HG02610 (cell line): ENCODE results near the gene UGGT1.

ENCODE experiments used
- ATAC-seq: cut with Tn5 transposase; IDR thresholded peaks from one replicate; pipeline ENCODE4 v1.9.1; 2021; ENCODE audit warnings: mild to moderate bottlenecking, moderate library complexity; ENCODE audit not compliant: unreplicated experiment

Gene UGGT1

DNA sequence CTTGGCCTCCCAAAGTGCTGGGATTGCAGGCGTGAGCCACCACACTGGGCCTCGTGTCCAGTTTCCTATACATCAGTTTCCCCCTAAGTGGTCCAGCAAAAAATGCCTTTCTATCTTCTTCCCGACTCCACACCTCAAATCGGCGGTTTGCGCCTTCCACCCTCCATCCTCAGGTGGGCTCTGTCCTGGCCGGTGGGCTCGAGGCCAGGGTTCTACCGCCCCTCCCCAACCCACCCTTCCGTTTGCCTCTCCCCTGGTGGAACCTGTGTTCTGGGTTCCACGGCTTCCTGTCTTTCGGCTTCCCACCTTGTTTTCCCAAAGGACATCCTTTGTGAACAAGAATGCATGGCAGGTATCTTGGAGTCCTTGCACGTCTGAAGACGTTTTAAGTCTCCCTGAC lies 123.3 kb downstream of the UGGT1 start:
- no peak for ATAC-seq

DNA sequence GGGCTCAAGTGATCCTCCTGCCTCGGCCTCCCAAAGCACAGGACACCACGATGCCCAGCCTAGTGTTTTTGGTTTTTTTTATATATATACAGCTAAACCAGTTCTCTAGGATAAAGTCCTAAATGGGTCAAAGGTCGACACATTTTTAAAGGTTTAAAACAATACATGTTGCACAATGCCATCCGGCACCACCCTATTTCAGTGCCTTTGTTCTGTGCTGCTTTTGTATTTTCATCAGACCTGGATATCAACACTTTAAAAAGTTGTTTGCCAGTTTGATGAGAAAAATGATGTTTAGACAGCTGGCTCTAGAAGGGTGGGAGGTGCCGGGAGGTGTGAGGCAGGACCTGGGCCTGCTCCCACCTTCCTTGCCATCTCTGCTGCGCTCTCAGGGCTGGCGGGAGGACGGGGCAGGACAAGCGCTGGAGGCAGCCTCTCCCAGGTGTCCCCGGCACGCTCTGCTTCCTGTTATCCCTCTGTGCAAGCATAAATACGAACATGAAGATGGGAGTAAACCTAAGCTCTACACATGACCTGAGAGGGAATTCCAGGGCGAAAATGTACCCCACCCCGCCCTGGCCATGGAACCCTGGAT lies 124.0 kb downstream of the UGGT1 start:
- ATAC-seq: no peak

DNA sequence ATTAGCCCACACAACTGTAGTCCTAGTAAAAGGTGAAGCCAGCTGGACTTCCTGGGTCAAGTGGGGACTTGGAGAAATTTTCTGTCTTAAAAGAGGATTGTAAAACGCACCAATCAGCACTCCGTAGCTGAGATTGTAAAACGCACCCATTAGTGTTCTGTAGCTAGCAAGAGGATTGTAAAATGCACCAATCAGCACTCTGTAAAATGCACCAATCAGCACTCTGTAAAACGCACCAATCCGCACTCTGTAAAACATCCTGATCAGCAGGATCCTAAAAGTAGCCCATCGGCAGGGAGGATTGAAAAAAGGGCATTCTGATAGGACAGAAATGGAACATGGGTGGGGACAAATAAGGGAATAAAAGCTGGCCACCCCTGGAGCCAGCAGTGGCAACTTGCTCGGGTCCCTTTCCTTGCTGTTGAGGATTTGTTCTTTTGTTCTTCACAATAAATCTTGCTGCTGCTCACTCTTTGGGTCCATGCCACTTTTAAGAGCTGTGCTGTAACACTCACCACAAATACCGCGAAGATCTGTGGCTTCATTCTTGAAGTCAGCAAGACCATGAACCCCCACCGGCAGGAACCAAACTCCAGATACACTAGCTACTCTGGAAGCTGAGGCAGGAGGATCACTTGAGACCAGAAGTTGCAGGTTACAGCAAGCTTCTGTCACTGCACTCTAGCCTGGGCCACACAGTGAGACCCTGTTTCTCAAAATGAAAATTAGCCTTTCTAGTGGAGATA lies 125.1 kb downstream of the UGGT1 start:
- ATAC-seq: no peak

DNA sequence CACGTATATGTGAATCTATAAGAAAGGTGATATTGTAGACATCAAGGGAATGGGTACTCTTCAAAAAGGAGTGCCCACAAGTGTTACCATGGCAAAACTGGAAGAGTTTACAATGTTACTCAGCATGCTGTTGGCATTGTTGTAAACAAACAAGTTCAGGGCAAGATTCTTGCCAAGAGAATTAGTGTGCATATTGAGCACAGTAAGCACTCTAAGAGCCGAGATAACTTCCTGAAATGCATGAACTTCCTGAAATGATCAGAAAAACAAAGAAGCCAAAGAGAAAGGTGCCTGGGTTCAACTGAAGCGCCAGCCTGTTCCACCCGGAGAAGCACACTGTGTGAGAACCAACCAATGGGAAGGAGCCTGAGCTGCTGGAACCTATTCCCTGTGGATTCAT lies 126.7 kb downstream of the UGGT1 start:
- ATAC-seq: no peak

DNA sequence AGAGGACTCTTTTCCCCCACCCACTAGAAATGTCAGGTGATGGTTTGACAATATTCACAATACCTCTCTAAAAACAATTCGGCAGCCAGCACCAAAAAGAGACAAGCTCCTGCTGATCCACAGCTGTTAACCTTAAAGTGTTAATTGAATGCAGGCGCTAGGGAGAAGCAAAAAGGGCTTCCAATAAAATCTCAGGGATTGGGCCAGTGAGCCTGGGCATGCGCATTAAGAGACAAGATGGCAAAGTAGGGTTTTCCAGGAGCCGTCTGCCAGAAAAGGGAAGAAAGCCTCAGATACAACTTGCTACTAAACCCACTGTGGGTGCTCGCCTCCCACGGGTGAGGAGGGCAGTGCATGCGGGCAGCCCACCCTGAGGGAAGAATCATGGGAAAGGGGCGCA lies 128.9 kb downstream of the UGGT1 start:
- ATAC-seq: no peak

DNA sequence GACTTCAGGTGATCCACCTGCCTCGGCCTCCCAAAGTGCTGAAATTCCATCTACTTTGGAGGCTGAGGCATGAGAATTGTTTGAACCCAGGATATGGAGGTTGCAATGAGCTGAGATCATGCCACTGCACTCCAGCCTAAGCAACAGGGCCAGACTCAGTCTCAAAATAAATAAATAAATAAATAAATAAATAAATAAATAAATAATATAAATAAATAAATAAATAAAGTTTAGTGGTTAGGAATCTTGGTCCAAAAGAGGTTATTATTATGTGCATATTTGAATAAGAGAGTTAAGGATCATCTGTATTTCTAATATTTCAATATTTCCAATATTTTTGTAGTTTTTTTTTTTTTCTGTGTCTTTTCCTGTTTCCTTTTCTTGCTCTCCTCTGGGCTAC lies 136.9 kb downstream of the UGGT1 start:
- no peak for ATAC-seq

DNA sequence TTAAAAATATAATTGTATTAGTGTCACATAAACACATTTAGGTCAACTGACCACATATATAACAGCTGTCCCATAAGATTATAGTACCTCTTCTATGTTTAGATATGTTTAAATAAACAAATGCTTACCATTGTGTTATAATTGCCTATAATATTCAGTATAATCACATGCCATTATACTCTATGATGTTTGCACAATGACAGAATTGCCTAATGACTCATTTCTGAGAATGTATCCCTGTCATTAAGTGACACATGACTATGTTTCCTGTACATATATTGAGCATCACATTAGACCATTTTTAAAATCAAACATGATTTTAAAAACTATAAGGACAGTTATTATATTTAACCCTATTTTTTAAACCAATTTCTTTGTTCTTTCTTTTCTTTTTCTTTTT lies 137.9 kb downstream of the UGGT1 start:
- no peak for ATAC-seq

DNA sequence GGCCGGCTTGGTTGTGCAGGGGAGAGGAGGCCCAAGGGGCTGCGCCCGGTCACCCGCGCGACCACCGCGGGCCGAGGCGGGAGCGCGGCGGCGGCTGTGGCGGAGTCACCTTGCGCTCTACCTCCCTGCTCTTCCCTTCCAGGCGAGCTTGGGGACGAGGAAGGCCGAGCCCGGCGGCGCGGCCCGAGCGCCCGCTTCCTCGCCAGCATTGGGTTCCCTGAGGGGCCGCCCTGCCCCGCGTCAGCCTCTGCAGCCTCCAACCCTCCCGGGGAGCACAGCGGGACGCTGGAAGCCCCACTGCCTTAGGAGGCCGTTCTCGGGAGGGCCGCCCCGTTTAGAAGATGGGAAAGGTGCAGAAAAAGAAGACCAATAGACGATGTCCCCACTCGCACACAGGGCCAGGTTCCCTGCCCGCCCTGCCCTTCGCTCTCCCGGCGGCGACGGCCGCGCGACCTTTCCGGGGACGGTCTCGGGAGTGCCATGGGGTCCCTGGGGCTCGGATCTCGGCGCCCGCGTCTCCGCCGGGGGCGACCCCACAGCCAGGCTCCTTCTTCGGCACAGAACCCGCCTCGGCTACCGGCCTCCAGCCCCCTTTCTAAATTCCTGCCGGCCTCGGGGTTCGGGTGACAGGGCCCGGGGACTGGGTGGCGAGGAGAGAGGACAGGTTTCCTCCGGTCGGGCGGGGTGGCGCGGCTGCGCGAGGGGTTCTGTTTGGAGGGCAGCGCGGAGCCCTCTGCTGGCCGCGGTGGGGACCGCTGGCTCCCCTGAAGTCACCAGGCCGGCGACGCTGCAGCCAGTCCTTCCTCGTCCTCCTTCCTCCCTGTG lies 142.2 kb downstream of the UGGT1 start:
- peak; percentile 97 for ATAC-seq

DNA sequence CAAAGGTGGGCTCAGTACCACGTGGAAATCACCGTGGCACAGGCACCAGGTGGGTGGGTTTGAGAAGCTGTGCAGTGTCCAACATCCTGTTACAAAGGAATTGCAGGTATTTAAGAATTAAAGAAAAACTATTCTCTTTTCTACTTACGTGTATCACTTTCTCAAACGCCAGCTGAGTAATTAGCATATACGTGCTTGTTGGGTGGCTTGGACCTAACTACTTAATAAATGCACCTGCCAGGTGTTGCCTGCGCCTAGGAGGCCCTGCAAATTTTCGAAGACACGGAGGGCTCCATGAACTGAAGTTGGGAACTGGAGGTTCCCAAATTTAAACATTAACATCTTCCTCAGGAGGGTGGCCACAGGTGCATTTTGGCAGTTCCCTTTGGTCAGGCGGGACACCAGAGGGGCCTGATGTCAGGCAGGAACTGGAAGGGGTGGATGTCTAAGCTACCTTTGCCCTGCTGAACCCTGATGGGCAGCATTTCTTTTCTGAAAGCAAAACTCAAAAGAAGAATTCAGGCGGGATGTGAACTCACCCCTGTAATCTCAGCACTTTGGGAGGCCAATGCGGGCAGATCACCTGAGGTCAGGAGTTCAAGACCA lies 142.9 kb downstream of the UGGT1 start:
- ATAC-seq: no peak

DNA sequence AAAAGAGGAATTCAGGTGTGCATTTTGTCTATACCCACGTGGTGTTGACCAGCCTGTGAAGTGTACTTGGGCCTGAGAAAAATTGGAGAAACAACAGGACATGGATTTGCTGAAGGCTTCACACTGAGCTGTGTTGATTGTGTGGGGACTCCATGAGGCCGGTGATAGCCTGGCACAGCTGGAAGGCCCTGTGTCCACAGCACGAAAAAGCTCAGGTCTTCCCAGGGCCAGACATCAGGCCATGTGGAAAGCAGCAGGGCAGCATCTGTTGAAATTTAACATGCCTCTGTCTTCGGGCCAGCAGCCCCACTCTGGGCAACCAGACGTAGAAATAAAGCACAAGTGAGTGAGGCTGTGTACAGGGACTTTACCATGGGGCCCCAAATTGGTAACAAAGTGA lies 143.6 kb downstream of the UGGT1 start:
- no peak for ATAC-seq

DNA sequence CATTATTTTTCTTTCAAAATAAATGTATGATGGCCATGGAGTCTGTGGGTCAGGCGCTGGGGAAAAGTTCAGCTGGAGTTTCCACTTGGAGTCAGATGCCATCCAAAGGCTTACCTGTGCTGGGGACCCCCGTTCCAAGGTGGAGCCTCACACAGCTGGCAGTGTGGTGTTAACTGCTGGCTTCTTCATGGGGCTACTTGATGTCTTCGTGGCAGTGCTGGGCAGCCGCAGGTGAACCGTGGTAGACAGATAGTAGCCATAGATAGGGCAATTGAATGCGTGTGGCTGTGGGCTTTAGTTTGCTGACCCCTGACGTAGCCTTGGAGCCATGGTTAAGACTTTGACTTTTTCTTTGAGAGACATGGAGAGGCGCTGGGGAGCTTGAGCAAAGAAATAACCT lies 144.6 kb downstream of the UGGT1 start:
- no peak for ATAC-seq

DNA sequence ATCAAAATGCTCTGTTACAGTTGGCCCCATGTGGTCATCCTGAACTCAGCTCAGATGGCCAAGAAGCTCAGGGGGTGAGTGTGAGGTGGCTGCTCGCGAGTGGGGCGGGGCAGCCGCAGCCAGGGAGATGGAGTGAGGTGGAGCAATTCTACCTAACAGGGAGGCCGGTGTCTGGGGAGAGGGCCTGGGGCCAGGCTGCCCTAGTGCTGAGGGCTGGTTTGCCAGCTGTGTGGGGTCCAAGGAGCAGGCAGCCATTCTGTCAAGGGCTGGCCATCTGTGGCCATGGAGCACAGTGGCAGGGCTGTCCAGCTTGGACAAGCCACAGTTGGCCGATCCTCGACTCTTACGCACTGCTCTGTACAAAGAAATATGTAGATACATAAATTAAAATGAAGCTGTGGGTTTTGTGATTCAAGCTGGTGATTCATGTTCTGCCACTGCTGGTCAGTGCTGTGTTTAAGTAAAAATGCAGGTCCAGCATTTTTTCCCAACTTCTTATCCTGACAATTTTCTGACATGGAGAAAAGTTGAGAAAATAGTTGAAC lies 145.6 kb downstream of the UGGT1 start:
- no peak for ATAC-seq

DNA sequence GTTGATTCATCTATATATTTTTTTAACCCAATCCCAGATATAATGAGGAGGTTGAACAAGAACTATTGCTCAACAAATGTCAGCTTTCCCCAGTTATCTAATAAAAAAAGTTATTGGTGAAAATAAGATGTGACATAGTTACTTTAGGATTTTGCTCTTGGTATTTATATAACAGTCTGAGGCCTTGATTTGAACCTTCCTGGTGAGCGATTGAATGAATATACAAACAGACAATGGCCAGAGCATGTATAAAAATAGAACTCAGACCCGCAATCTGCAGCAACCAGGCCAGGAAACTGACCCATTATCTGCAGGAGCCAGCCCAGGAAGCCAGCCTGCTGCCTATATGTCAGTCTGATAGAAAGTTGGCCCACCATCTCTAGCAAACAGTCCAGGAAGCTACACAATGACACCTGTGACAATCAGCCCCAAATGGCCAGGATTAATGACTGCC lies 146.1 kb downstream of the UGGT1 start:
- no peak for ATAC-seq

DNA sequence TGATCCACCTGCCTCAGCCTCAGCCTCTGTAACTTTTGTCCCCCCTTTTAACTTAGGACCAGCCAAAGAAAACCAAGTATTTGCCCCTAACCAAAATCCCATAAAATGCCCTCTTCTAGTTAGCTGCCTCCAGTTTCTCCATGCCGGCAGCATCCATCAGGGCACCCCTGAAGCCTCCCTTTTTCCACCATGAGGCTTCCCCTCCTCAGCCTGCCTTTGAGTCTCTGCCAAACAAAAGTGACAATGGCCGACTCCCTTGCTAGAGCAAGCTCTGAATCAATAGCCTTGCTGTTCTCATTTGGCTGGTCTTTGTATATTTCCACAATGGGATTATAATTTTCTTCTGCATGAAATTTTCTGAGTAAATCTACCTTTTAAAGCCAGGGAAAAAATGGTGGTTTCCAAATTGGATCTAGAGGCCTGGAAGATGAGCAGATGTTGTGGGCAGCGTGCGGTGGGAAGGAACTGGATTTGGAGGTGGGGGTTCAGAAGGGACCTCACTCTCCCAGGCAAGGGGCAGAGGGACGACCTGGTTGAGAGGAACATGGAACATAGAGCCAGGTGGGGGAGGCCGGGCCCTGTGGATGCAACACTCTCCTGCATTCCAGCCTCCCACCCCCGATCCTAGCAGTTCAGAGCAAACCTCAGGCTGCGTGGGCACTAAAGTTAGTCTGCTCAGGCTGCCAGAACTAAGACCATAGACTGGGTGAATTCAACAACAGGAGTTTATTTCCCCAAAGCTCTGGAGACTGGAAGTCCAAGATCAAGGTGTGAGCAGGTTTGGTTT lies 147.1 kb downstream of the UGGT1 start:
- ATAC-seq: no peak

DNA sequence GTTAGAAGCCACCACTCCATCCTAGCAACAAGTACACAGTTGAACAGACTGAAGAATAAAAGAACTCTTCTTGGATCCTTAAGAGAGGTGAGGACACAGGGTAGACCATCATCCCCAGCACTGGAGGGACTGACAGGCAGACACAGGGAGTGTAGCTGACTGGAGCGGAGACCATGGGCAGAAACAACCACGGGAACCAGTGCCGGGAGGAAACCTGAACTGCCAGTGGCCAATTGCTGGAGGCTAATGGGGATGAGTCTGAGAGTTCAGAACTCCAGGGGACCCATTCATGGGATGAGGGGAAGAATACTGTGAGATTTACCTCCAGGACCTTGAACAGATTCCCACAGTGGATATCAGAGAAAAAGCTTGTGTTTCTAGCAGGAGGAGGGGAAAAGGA lies 150.9 kb downstream of the UGGT1 start:
- no peak for ATAC-seq
